ENCODE measurements around the gene GNG7.

The GNG7 gene

DNA sequence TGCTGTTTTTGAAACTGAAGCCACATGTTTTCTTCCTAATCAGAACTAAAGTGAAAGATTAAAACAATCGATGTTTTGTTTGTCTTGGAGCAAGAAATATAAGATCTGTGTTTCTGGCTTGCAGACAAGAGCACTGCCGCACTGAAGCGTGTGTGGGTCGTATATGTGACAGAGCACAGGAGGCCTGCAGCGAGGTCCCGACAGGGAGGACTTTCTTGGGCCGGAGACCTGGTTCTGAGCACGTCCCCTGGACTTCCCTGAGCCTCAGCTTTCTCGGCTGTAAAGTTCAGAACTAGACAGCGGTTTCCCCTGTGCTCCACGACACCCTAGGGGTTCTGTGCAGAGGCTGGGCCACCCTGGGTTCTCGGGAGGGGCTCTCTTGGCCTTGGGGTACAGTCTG, 166.0 kb downstream of the GNG7 start:
- no peaks in the 10 kb centered on the region for H3K27me3 ChIP-seq (ENCODE audit: insufficient read depth, poor library complexity, severe bottlenecking)
- ATAC-seq (ENCODE audit: low read depth) (no peak), DNase-seq (ENCODE audit: low spot score) (no peak)
- no peaks in the 10 kb centered on the region for H3K36me3 ChIP-seq (ENCODE audit: low read depth)
- H3K27ac ChIP-seq (ENCODE audit: poor library complexity, severe bottlenecking): peak overlapping the region; percentile 94
- no peaks in the 10 kb centered on the region for H3K9me3 ChIP-seq (ENCODE audit: severe bottlenecking)
- H3K4me3 ChIP-seq (ENCODE audit: severe bottlenecking): no peak overlapping the region
- TF ChIP-seq, protein P1, sequence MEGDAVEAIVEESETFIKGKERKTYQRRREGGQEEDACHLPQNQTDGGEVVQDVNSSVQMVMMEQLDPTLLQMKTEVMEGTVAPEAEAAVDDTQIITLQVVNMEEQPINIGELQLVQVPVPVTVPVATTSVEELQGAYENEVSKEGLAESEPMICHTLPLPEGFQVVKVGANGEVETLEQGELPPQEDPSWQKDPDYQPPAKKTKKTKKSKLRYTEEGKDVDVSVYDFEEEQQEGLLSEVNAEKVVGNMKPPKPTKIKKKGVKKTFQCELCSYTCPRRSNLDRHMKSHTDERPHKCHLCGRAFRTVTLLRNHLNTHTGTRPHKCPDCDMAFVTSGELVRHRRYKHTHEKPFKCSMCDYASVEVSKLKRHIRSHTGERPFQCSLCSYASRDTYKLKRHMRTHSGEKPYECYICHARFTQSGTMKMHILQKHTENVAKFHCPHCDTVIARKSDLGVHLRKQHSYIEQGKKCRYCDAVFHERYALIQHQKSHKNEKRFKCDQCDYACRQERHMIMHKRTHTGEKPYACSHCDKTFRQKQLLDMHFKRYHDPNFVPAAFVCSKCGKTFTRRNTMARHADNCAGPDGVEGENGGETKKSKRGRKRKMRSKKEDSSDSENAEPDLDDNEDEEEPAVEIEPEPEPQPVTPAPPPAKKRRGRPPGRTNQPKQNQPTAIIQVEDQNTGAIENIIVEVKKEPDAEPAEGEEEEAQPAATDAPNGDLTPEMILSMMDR (IDR thresholded peaks at IDR 0.05; ENCODE audit: poor library complexity, severe bottlenecking): no peak
- H3K4me1 ChIP-seq (ENCODE audit: insufficient read depth, poor library complexity, severe bottlenecking): peaks cover 38% of the 10 kb centered on the region

DNA sequence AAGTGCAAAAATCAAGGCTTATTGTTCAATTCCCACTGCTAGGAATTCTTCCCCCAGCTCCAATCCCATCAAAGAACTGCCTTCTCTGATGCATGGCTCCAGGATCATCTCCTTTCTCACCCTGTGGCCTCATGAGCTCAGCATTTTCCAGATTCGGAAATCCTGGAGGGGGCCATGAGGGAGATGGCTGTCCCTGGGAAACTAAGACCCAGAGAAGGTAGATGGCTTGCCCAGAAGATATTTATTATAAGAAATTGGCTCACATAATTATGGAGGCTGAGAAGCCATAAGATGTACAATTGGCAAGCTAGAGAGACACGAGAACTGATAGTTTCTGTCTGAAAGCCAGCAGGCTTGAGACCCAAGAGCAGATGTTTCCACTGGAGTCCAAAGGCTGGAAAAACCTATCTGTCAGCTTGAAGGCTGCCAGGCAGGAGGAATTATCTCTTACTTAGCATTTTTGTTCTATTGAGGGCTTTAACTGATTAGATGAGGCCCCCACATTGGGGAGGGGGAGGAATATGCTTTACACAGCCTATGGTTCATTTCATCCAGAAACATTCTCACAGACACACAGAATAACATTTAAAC, 168.0 kb downstream of the GNG7 start:
- H3K27ac ChIP-seq (ENCODE audit: poor library complexity, severe bottlenecking): peak overlapping the region; percentile 94
- H3K4me1 ChIP-seq (ENCODE audit: insufficient read depth, poor library complexity, severe bottlenecking): peaks cover 31% of the 10 kb centered on the region
- DNase-seq (ENCODE audit: low spot score) (no peak), ATAC-seq (ENCODE audit: low read depth) (no peak)
- H3K4me3 ChIP-seq (ENCODE audit: severe bottlenecking): no peak overlapping the region
- H3K27me3 ChIP-seq (ENCODE audit: insufficient read depth, poor library complexity, severe bottlenecking): no peaks in the 10 kb centered on the region
- TF ChIP-seq, protein P1 (IDR thresholded peaks at IDR 0.05; ENCODE audit: poor library complexity, severe bottlenecking): no peak
- H3K36me3 ChIP-seq (ENCODE audit: low read depth): no peaks in the 10 kb centered on the region
- H3K9me3 ChIP-seq (ENCODE audit: severe bottlenecking): no peaks in the 10 kb centered on the region

- H3K27me3 ChIP-seq (ENCODE audit: insufficient read depth, poor library complexity, severe bottlenecking): no peaks in the 10 kb centered on the region
- H3K4me3 ChIP-seq (ENCODE audit: severe bottlenecking): no peak overlapping the region
- peaks cover 38% of the 10 kb centered on the region for H3K4me1 ChIP-seq (ENCODE audit: insufficient read depth, poor library complexity, severe bottlenecking)
- peak overlapping the region; percentile 94 for H3K27ac ChIP-seq (ENCODE audit: poor library complexity, severe bottlenecking)
- H3K36me3 ChIP-seq (ENCODE audit: low read depth): no peaks in the 10 kb centered on the region
- DNase-seq (ENCODE audit: low spot score) (no peak), ATAC-seq (ENCODE audit: low read depth) (no peak)
- TF ChIP-seq, protein P1 (IDR thresholded peaks at IDR 0.05; ENCODE audit: poor library complexity, severe bottlenecking): no peak
- H3K9me3 ChIP-seq (ENCODE audit: severe bottlenecking): no peaks in the 10 kb centered on the region
Observed at GRCh38 chr19:2533686-2534422, 168.6 kb downstream of the GNG7 start.

DNA sequence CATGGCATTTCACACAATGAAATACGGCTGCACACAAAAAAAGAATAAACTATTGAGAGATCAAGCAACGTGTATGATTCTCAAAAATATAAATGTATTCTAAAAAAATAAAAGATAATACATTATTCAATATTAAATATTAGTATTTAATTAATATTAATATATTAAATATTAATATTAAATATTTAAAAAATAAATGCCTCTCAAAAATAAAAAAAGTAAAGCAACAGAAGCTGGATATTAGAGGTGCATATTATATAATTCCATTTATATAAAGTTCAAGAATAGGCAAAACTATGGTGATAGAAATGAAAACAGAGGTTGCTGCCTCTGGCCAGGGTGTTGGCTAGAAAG, 169.4 kb downstream of the GNG7 start:
- no peak overlapping the region for H3K4me3 ChIP-seq (ENCODE audit: severe bottlenecking)
- DNase-seq (ENCODE audit: low spot score): no peak
- no peaks in the 10 kb centered on the region for H3K9me3 ChIP-seq (ENCODE audit: severe bottlenecking)
- peaks cover 41% of the 10 kb centered on the region for H3K4me1 ChIP-seq (ENCODE audit: insufficient read depth, poor library complexity, severe bottlenecking)
- no peaks in the 10 kb centered on the region for H3K36me3 ChIP-seq (ENCODE audit: low read depth)
- ATAC-seq (ENCODE audit: low read depth): no peak
- H3K27me3 ChIP-seq (ENCODE audit: insufficient read depth, poor library complexity, severe bottlenecking): no peaks in the 10 kb centered on the region
- TF ChIP-seq, protein P1 (IDR thresholded peaks at IDR 0.05; ENCODE audit: poor library complexity, severe bottlenecking): no peak
- peak overlapping the region; percentile 94 for H3K27ac ChIP-seq (ENCODE audit: poor library complexity, severe bottlenecking)
